ENCODE results near the gene SIL1.
"Not testable (repeated sequence)": the region's sequence is repeated elsewhere in the genome, so short reads cannot be mapped to it uniquely, and the experiment has no call there.

Gene SIL1

GRCh38 chr5:139104577-139105276, 93.4 kb downstream of the SIL1 start:
- no peak for DNase-seq

- DNase-seq = no peak
Observed at GRCh38 chr5:139103762-139104161, 94.4 kb downstream of the SIL1 start.

GRCh38 chr5:139100825-139101224, 97.3 kb downstream of the SIL1 start:
- no peak for DNase-seq

GRCh38 chr5:139094154-139095131, 103.7 kb downstream of the SIL1 start:
- DNase-seq = peak; percentile 23

GRCh38 chr5:139092741-139093343, 105.3 kb downstream of the SIL1 start:
- DNase-seq = no peak

- DNase-seq = no peak
Observed at GRCh38 chr5:139091439-139092156, 106.6 kb downstream of the SIL1 start.

GRCh38 chr5:139090581-139090980, 107.6 kb downstream of the SIL1 start:
- DNase-seq = no peak

- peak; percentile 20 for DNase-seq
Observed at GRCh38 chr5:139088024-139088423, 110.1 kb downstream of the SIL1 start.

- no peak for DNase-seq
Observed at GRCh38 chr5:139082813-139083498, 115.2 kb downstream of the SIL1 start.

- no peak for DNase-seq
Observed at GRCh38 chr5:139079991-139080610, 118.1 kb downstream of the SIL1 start.

- DNase-seq = no peak
Observed at GRCh38 chr5:139079225-139079990, 118.8 kb downstream of the SIL1 start.

GRCh38 chr5:139078345-139078744, 119.8 kb downstream of the SIL1 start:
- DNase-seq = no peak

- no peak for DNase-seq
Observed at GRCh38 chr5:139077899-139078298, 120.3 kb downstream of the SIL1 start.

GRCh38 chr5:139076111-139076510, 122.1 kb downstream of the SIL1 start:
- no peak for DNase-seq

GRCh38 chr5:139075066-139076050, 122.8 kb downstream of the SIL1 start:
- DNase-seq = no peak

GRCh38 chr5:139073956-139074355, 124.2 kb downstream of the SIL1 start:
- DNase-seq = not testable (repeated sequence)

- DNase-seq = peak; percentile 20
Observed at GRCh38 chr5:139068494-139069151, 129.5 kb downstream of the SIL1 start.

- DNase-seq = no peak
Observed at GRCh38 chr5:139068060-139068459, 130.1 kb downstream of the SIL1 start.

- DNase-seq = no peak
Observed at GRCh38 chr5:139065306-139065705, 132.9 kb downstream of the SIL1 start.
